K562 (cell line): ENCODE measurements around the gene S100A2. TPM values are rescaled to one million over a fixed set of nuclear protein-coding genes. Genes with fewer than 3 reads are reported as not detected.

Experiments
- ATAC-seq: fragments of 200-7000 bp; cut with Tn5 transposase; 3 replicates; pipeline ENCODE4 v1.9.1; 2020; ENCODE audit warnings: moderate library complexity
- BruUV-seq: library from RNA; stranded (reverse); fragments of 400-500 nt; replicated peaks from 2 replicates; lab custom pipeline; 2021; lab: Mats Ljungman, UMichigan
- CTCF ChIA-PET: fragments of 300-600 bp; formaldehyde crosslinking; extraction: SDS; loops from one replicate; lab custom pipeline; 2021; ENCODE audit warnings: low intra/inter-chr PET ratio; lab: Yijun Ruan, JAX
- POLR2A ChIA-PET: fragments of 300-600, 350-650 bp; sonication (Branson Sonifier 250); formaldehyde crosslinking; extraction: SDS; loops from one replicate; lab custom pipeline; 2021; ENCODE audit warnings: antibody characterized with exemption, inconsistent platforms; lab: Yijun Ruan, JAX
- DNase-seq, 4 experiments: peaks; one replicate each; pipeline versions ENCODE4 v3.0.0 to v3.0.0-alpha.2; 2011 to 2018; ENCODE audit warnings: low spot score in 3 of 4, mixed read lengths in 3 of 4; ENCODE audit errors: extremely low read depth in 1 of 4
- FAIRE-seq: peaks from 2 replicates; lab custom pipeline; 2011; peaks lifted over from hg19 to GRCh38; lab: Jason Lieb, UNC
- H2AFZ ChIP-seq: 2 replicates; pipeline ENCODE4 v1.6.0; 2011; ENCODE audit warnings: low read depth, low read length, control low read depth, inconsistent platforms
- H3K27ac ChIP-seq: fragments of 200-600 bp; 3 replicates; pipeline ENCODE4 v1.8.0; 2011; ENCODE audit warnings: low read depth, mild to moderate bottlenecking, control low read depth, inconsistent platforms, low read length, moderate library complexity, mixed read lengths; ENCODE audit errors: extremely low read depth
- H3K27me3 ChIP-seq, 2 experiments: fragments of 300-600 bp in 1 of 2; 2 replicates in 1 of 2; 3 replicates in 1 of 2; pipeline versions ENCODE4 v1.6.0 to v1.8.0; 2011; ENCODE audit warnings: inconsistent platforms in 2 of 2, low read length in 2 of 2, mild to moderate bottlenecking in 1 of 2, mixed read lengths in 1 of 2, moderate library complexity in 1 of 2; ENCODE audit not compliant: control insufficient read depth in 2 of 2, insufficient read depth in 2 of 2
- H3K36me3 ChIP-seq: fragments of 300-600 bp; 3 replicates; pipeline ENCODE4 v1.8.0; 2011; ENCODE audit warnings: mild to moderate bottlenecking, low read length, inconsistent platforms; ENCODE audit not compliant: control insufficient read depth, insufficient read depth
- H3K4me1 ChIP-seq, 2 experiments: fragments of 200-600 bp in 1 of 2; replicated peaks in 1 of 2; 2 replicates in 1 of 2; 3 replicates in 1 of 2; pipeline versions ENCODE4 v1.5.1 to v1.8.0; 2011; ENCODE audit warnings: inconsistent platforms in 2 of 2, low read length in 2 of 2, mild to moderate bottlenecking in 1 of 2, mixed read lengths in 1 of 2, moderate library complexity in 1 of 2; ENCODE audit not compliant: control insufficient read depth in 2 of 2, insufficient read depth in 2 of 2
- H3K4me2 ChIP-seq: 2 replicates; pipeline ENCODE4 v1.6.1; 2011; ENCODE audit warnings: low read length, control low read depth, inconsistent platforms, mixed read lengths; ENCODE audit not compliant: insufficient read depth
- H3K4me3 ChIP-seq: fragments of 200-600 bp; sonication (generic), shearing (Covaris generic); 2 replicates; pipeline ENCODE4 v1.5.1; 2016; ENCODE audit warnings: control low read depth, inconsistent platforms
- H3K79me2 ChIP-seq: fragments of 200-600 bp; 3 replicates; pipeline ENCODE4 v1.8.0; 2011; ENCODE audit warnings: low read length, inconsistent platforms; ENCODE audit not compliant: control insufficient read depth, insufficient read depth
- H3K9ac ChIP-seq, 2 experiments: 2 replicates each; pipeline versions ENCODE4 v1.6.0 to v1.6.1; 2011; ENCODE audit warnings: low read depth in 2 of 2, low read length in 2 of 2, control low read depth in 1 of 2, inconsistent platforms in 1 of 2, mild to moderate bottlenecking in 1 of 2, mixed read lengths in 1 of 2; ENCODE audit not compliant: insufficient read depth in 1 of 2
- H3K9me1 ChIP-seq: one replicate; pipeline ENCODE4 v1.6.0; 2011; ENCODE audit warnings: inconsistent platforms, mild to moderate bottlenecking, low read length, moderate library complexity; ENCODE audit not compliant: control insufficient read depth, insufficient read depth
- H3K9me3 ChIP-seq: replicated peaks from 2 replicates; pipeline ENCODE4 v1.5.1; 2011; ENCODE audit warnings: low read depth, low read length, inconsistent platforms; ENCODE audit not compliant: control insufficient read depth, insufficient read depth
- H4K20me1 ChIP-seq: replicated peaks from 2 replicates; pipeline ENCODE4 v1.6.1; 2011; ENCODE audit warnings: low read length, inconsistent platforms, mixed read lengths; ENCODE audit not compliant: control insufficient read depth, insufficient read depth
- DACH1 ChIP-seq: fragments of 450-650 bp; IDR thresholded peaks from 2 replicates; pipeline ENCODE4 v1.6.1; 2018; ENCODE audit not compliant: partially characterized antibody
- FOXK1 ChIP-seq: sonication (generic); formaldehyde crosslinking; IDR thresholded peaks from 2 replicates; pipeline ENCODE4 v1.8.0; 2022; ENCODE audit warnings: missing genetic modification reagents, mild to moderate bottlenecking, borderline replicate concordance
- FOXP1 ChIP-seq: sonication (generic); formaldehyde crosslinking; IDR thresholded peaks from 2 replicates; pipeline ENCODE4 v1.8.0; 2022; ENCODE audit warnings: mild to moderate bottlenecking, missing genetic modification reagents
- MCM3 ChIP-seq: fragments of 450-650 bp; IDR thresholded peaks from 2 replicates; pipeline ENCODE4 v1.6.1; 2016
- NFRKB ChIP-seq: fragments of 450-650 bp; IDR thresholded peaks from 2 replicates; pipeline ENCODE4 v1.6.1; 2016; ENCODE audit warnings: low read depth
- NRF1 ChIP-seq, 2 experiments: fragments of 450-650 bp; IDR thresholded peaks in 1 of 2; conservative IDR thresholded peaks in 1 of 2; 2 replicates each; pipeline ENCODE4 v1.6.1; 2014; ENCODE audit warnings: mild to moderate bottlenecking in 2 of 2
- OTX1 ChIP-seq: fragments of 450-650 bp; formaldehyde crosslinking; IDR thresholded peaks from 2 replicates; pipeline ENCODE4 v1.4.0; 2022; ENCODE audit warnings: mild to moderate bottlenecking
- POLR2A ChIP-seq: fragments of 450-650 bp; conservative IDR thresholded peaks from 2 replicates; pipeline ENCODE4 v1.6.1; 2016
- POU5F1 ChIP-seq: fragments of 150-350 bp; IDR thresholded peaks from 2 replicates; pipeline ENCODE4 v1.6.1; 2014; ENCODE audit warnings: borderline replicate concordance, low read length, low read depth, mild to moderate bottlenecking; ENCODE audit not compliant: partially characterized antibody
- RBBP5 ChIP-seq: fragments of 200-600 bp; sonication (generic); IDR thresholded peaks from 2 replicates; pipeline ENCODE4 v1.6.1; 2012; ENCODE audit warnings: borderline replicate concordance, mild to moderate bottlenecking, low read length, control low read depth, inconsistent platforms; ENCODE audit not compliant: insufficient read depth, poor library complexity, severe bottlenecking
- RBFOX2 ChIP-seq: fragments of 200-400 bp; formaldehyde crosslinking; IDR thresholded peaks from 2 replicates; pipeline ENCODE4 v1.6.1; 2017; ENCODE audit warnings: low read depth, mild to moderate bottlenecking, low read length, moderate library complexity
- RFX1 ChIP-seq: fragments of 450-650 bp; IDR thresholded peaks from 2 replicates; pipeline ENCODE4 v1.6.1; 2016; ENCODE audit warnings: mild to moderate bottlenecking, moderate library complexity
- TRIM28 ChIP-seq: fragments of 450-650 bp; IDR thresholded peaks from 2 replicates; pipeline ENCODE4 v1.6.1; 2017
- WHSC1 ChIP-seq: IDR thresholded peaks from one replicate; pipeline ENCODE4 v1.6.1; 2012; ENCODE audit warnings: low read length, control low read depth, inconsistent platforms
- ZBTB7A ChIP-seq: IDR thresholded peaks from 2 replicates; pipeline ENCODE4 v1.6.1; 2011; ENCODE audit warnings: low read depth, mild to moderate bottlenecking, low read length, moderate library complexity, borderline replicate concordance; ENCODE audit not compliant: control insufficient read depth
- ZNF224 ChIP-seq: sonication (generic); formaldehyde crosslinking; IDR thresholded peaks from 2 replicates; pipeline ENCODE4 v1.8.0; 2022; ENCODE audit warnings: mild to moderate bottlenecking, missing genetic modification reagents
- ZNF274 ChIP-seq: IDR thresholded peaks from 2 replicates; pipeline ENCODE4 v1.6.1; 2011; ENCODE audit warnings: low read depth, mild to moderate bottlenecking, low read length, moderate library complexity, borderline replicate concordance
- ZNF551 ChIP-seq: fragments of 250-450 bp; sonication (Bioruptor Pico); IDR thresholded peaks from 2 replicates; pipeline ENCODE4 v1.5.0; 2021; ENCODE audit warnings: mild to moderate bottlenecking, moderate library complexity
- WGBS: fragments of 100-300 bp; shearing (Covaris generic); methylation state at CpG from one replicate; pipeline ENCODE4 v1.1.6; 2016; ENCODE audit warnings: low coverage, mixed read lengths; ENCODE audit not compliant: insufficient coverage; ENCODE audit errors: missing lambda C conversion rate; 5-methylcytosine and 5-hydroxymethylcytosine counted together
- in situ Hi-C: fragments of 300-500 bp; cut with MboI; formaldehyde crosslinking; loops from 4 replicates; pipeline ENCODE4 v1.15.0; 2018; ENCODE audit warnings: inconsistent platforms, mixed read lengths
- intact Hi-C: fragments of 100-400 bp; cut with micrococcal nuclease; formaldehyde crosslinking; loops from 2 replicates; pipeline ENCODE4 v1.14.2; 2022
- polyA plus RNA-seq, 8 experiments: library from polyadenylated mRNA; depleted of rRNA in 4 of 8; stranded (reverse) in 5 of 8; unstranded in 3 of 8; fragments of >200 nt; fragmentation: Nextera tagmentation in 2 of 8; fragmentation: Illumina TruSeq in 1 of 8; extraction: Ambion mirVana in 2 of 8; extraction: Trizol in 1 of 8; gene quantifications; 2 replicates each; pipeline versions ENCODE4 v1.2.1 to v1.2.3, GENCODE V29; 2011 to 2014; ENCODE audit warnings: inconsistent platforms in 1 of 8, missing spikeins in 1 of 8
- total RNA-seq, 7 experiments: library from RNA; depleted of rRNA in 6 of 7; stranded (reverse); fragments of >200 nt in 6 of 7; fragmentation: Illumina TruSeq in 2 of 7; extraction: Trizol in 2 of 7; gene quantifications; 2 replicates each; pipeline versions ENCODE4 v1.2.1 to v1.2.3, GENCODE V29; 2011 to 2021; ENCODE audit warnings: low replicate concordance in 1 of 7
- TF ChIP-seq, protein P1 (sequence below): sonication (generic); formaldehyde crosslinking; IDR thresholded peaks from 2 replicates; pipeline ENCODE4 v1.8.0; 2022; ENCODE audit warnings: missing genetic modification reagents, mild to moderate bottlenecking, borderline replicate concordance
- TF ChIP-seq, protein P2 (sequence below): sonication (generic); formaldehyde crosslinking; IDR thresholded peaks from 2 replicates; pipeline ENCODE4 v1.8.0; 2023; ENCODE audit warnings: mild to moderate bottlenecking, missing genetic modification reagents

Gene S100A2
- total and polyA plus RNA-seq, 9 of the 15 experiments (the other 6 are each of a cell fraction or from before 2014, with no cell fraction given), result 0.28 to 0.65 (median 0.44) TPM; not detected in 4

DNA sequence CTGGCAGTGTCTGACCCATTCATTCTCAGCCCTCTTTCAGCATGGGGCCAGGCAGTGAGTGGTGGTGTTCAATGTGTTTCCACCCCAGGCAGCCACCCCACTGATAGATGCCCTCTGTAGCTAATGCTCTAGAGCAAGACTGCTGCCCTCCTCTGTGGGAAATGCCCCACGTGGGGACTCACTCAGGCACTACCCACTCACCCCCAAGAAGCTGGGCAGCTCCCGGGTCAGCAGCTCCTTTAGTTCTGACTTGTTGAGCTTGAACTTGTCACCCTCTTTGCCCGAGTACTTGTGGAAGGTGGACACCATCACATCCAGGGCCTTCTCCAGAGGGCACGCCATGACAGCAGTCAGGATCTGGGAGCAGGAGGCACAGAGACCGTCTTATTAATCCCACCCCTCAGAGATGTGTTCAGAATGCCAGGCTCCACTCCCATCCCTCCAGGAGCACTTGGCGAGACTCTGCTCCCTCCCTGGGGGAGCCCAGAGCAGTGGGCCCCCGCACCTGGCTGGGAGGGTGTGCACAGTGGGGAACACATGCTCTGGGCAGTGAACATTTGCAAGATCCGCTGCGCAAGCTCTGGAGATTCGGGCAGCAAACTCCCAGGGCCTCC, 21.1 kb downstream of the S100A2 start:
- Histone ChIP-seq H3K4me3 (no peak overlapping the region), H3K27ac (peak overlapping the region; percentile 21), H3K9me1 (no peaks in the 10 kb centered on the region), H2AFZ (peak overlapping the region; percentile 80), H3K9me3 (no peaks in the 10 kb centered on the region), H4K20me1 (no peaks in the 10 kb centered on the region), H3K36me3 (no peaks in the 10 kb centered on the region), H3K4me2 (peak overlapping the region; percentile 71), H3K4me1 (peaks cover 80 to 81% of the 10 kb centered on the region in 2 experiments), H3K27me3 (no peaks in the 10 kb centered on the region), H3K79me2 (no peaks in the 10 kb centered on the region), H3K9ac (peak overlapping the region; percentile 18 to 81; a peak in 3 of 4 replicates)
- intact Hi-C loops (no loop called here), in situ Hi-C loops (no loop called here)
- POLR2A ChIA-PET, result interaction anchor here (1.0 to 2.2 kb wide), 4 partner anchors 9 to 83 kb away, joined by 3 to 9 read pairs (median 5); partner anchors contain the start of genes S100A13 and S100A6
- FAIRE-seq (no peak), DNase-seq (no peak), ATAC-seq (no peak)
- WGBS, result 32% methylated on average over 9 of the region's 10 CpGs
- CTCF ChIA-PET, result no interaction called here
- no TSS peak for BruUV-seq
- no peak for TF ChIP-seq WHSC1
- TF ChIP-seq NFRKB, result no peak
- peak; percentile 79 to 83 for TF ChIP-seq NRF1 (conservative IDR thresholded peaks at IDR 0.05 in 1 of 2, IDR thresholded peaks at IDR 0.05 in 1 of 2)
- TF ChIP-seq RBFOX2, result peak; percentile 60
- TF ChIP-seq OTX1, result no peak
- no peak for TF ChIP-seq RFX1
- TF ChIP-seq DACH1, result no peak
- 0 out of 2 replicates have a peak, but pooled peaks have one; percentile 33 for TF ChIP-seq POLR2A
- TF ChIP-seq ZNF274, result no peak
- TF ChIP-seq, protein P1, sequence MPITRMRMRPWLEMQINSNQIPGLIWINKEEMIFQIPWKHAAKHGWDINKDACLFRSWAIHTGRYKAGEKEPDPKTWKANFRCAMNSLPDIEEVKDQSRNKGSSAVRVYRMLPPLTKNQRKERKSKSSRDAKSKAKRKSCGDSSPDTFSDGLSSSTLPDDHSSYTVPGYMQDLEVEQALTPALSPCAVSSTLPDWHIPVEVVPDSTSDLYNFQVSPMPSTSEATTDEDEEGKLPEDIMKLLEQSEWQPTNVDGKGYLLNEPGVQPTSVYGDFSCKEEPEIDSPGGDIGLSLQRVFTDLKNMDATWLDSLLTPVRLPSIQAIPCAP, result no peak
- TF ChIP-seq FOXP1 (CRISPR knock-in tag), result no peak
- TF ChIP-seq, protein P2, sequence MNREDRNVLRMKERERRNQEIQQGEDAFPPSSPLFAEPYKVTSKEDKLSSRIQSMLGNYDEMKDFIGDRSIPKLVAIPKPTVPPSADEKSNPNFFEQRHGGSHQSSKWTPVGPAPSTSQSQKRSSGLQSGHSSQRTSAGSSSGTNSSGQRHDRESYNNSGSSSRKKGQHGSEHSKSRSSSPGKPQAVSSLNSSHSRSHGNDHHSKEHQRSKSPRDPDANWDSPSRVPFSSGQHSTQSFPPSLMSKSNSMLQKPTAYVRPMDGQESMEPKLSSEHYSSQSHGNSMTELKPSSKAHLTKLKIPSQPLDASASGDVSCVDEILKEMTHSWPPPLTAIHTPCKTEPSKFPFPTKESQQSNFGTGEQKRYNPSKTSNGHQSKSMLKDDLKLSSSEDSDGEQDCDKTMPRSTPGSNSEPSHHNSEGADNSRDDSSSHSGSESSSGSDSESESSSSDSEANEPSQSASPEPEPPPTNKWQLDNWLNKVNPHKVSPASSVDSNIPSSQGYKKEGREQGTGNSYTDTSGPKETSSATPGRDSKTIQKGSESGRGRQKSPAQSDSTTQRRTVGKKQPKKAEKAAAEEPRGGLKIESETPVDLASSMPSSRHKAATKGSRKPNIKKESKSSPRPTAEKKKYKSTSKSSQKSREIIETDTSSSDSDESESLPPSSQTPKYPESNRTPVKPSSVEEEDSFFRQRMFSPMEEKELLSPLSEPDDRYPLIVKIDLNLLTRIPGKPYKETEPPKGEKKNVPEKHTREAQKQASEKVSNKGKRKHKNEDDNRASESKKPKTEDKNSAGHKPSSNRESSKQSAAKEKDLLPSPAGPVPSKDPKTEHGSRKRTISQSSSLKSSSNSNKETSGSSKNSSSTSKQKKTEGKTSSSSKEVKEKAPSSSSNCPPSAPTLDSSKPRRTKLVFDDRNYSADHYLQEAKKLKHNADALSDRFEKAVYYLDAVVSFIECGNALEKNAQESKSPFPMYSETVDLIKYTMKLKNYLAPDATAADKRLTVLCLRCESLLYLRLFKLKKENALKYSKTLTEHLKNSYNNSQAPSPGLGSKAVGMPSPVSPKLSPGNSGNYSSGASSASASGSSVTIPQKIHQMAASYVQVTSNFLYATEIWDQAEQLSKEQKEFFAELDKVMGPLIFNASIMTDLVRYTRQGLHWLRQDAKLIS (CRISPR knock-in tag), result no peak
- no peak for TF ChIP-seq ZBTB7A
- TF ChIP-seq RBBP5, result peak; percentile 26
- TF ChIP-seq TRIM28, result peak; percentile 69
- TF ChIP-seq FOXK1 (CRISPR knock-in tag), result peak; percentile 15; the same call in 1 of the 2 replicates
- 0 out of 2 replicates have a peak, but pooled peaks have one; percentile 32 for TF ChIP-seq ZNF224 (CRISPR knock-in tag)
- no peak for TF ChIP-seq POU5F1
- no peak for TF ChIP-seq ZNF551 (CRISPR knock-in tag)
- TF ChIP-seq MCM3, result no peak
